IMR-90 (cell line): Measurements from ENCODE around the gene FOXB1. TPM values are rescaled to one million over a fixed set of nuclear protein-coding genes. Genes with fewer than 3 reads are reported as not detected.

Source experiments
- ATAC-seq: fragments of 200-7000 bp; cut with Tn5 transposase; 2 replicates; pipeline ENCODE4 v1.9.1; 2020; ENCODE audit warnings: low read depth, mild to moderate bottlenecking, moderate library complexity
- BruUV-seq: library from RNA; stranded (reverse); fragments of 400-500 nt; replicated peaks from 2 replicates; lab custom pipeline; 2021; lab: Mats Ljungman, UMichigan
- CTCF ChIA-PET: fragments of 300-600 bp; formaldehyde crosslinking; extraction: SDS; loops from one replicate; lab custom pipeline; 2021; ENCODE audit warnings: antibody characterized with exemption; lab: Yijun Ruan, JAX
- POLR2A ChIA-PET: fragments of 300-600 bp; sonication (Branson Sonifier 250); formaldehyde crosslinking; loops from one replicate; lab custom pipeline; 2022; ENCODE audit warnings: antibody characterized with exemption; ENCODE audit not compliant: unreplicated experiment; lab: Charles Lee
- DNase-seq: peaks from one replicate; pipeline ENCODE4 v3.0.0; 2013
- H2AFZ ChIP-seq: replicated peaks from 2 replicates; pipeline ENCODE3; 2013; ENCODE audit warnings: low read length, mild to moderate bottlenecking; ENCODE audit not compliant: poor library complexity
- H2AK5ac ChIP-seq: 2 replicates; pipeline ENCODE4 v1.6.1; 2013; ENCODE audit warnings: low read depth, low read length, inconsistent platforms
- H2AK9ac ChIP-seq: replicated peaks from 2 replicates; pipeline ENCODE3; 2013; ENCODE audit warnings: mild to moderate bottlenecking, low read depth, low read length, moderate library complexity; ENCODE audit not compliant: poor library complexity
- H2BK120ac ChIP-seq: 2 replicates; pipeline ENCODE4 v1.6.1; 2013; ENCODE audit warnings: low read depth, low read length, inconsistent platforms
- H2BK15ac ChIP-seq: 3 replicates; pipeline ENCODE4 v1.6.1; 2013; ENCODE audit warnings: low read depth, low read length, inconsistent platforms
- H2BK20ac ChIP-seq: 2 replicates; pipeline ENCODE4 v1.6.1; 2013; ENCODE audit warnings: low read depth, mild to moderate bottlenecking, inconsistent platforms, low read length, moderate library complexity
- H2BK5ac ChIP-seq: 2 replicates; pipeline ENCODE4 v1.6.1; 2013; ENCODE audit warnings: mild to moderate bottlenecking, low read depth, low read length, inconsistent platforms; ENCODE audit not compliant: poor library complexity, severe bottlenecking
- H3K14ac ChIP-seq: replicated peaks from 2 replicates; pipeline ENCODE4 v1.6.1; 2013; ENCODE audit warnings: low read depth, low read length, inconsistent platforms
- H3K18ac ChIP-seq: 2 replicates; pipeline ENCODE4 v1.6.1; 2013; ENCODE audit warnings: low read depth, low read length, control low read depth
- H3K23ac ChIP-seq: 2 replicates; pipeline ENCODE4 v1.6.1; 2013; ENCODE audit warnings: low read depth, low read length, inconsistent platforms
- H3K27ac ChIP-seq: 2 replicates; pipeline ENCODE4 v1.5.1; 2013; ENCODE audit warnings: mild to moderate bottlenecking, control low read depth, low read length; ENCODE audit not compliant: insufficient read depth
- H3K27me3 ChIP-seq: 2 replicates; pipeline ENCODE4 v1.6.1; 2013; ENCODE audit warnings: low read length; ENCODE audit not compliant: control insufficient read depth, insufficient read depth
- H3K36me3 ChIP-seq: 2 replicates; pipeline ENCODE4 v1.6.1; 2013; ENCODE audit warnings: low read length, mixed read lengths; ENCODE audit not compliant: control insufficient read depth, insufficient read depth
- H3K4ac ChIP-seq: 2 replicates; pipeline ENCODE4 v1.6.1; 2013; ENCODE audit warnings: low read depth, low read length, inconsistent platforms
- H3K4me1 ChIP-seq: 2 replicates; pipeline ENCODE4 v1.6.1; 2013; ENCODE audit warnings: low read length, mixed read lengths; ENCODE audit not compliant: control insufficient read depth, insufficient read depth
- H3K4me2 ChIP-seq: 2 replicates; pipeline ENCODE4 v1.6.1; 2013; ENCODE audit warnings: low read depth, mild to moderate bottlenecking, control low read depth, low read length, moderate library complexity
- H3K4me3 ChIP-seq: 2 replicates; pipeline ENCODE4 v1.5.1; 2013; ENCODE audit warnings: low read depth, mild to moderate bottlenecking, control low read depth, low read length, moderate library complexity; ENCODE audit not compliant: insufficient read depth
- H3K56ac ChIP-seq: 2 replicates; pipeline ENCODE4 v1.6.1; 2013; ENCODE audit warnings: low read length, inconsistent platforms; ENCODE audit not compliant: insufficient read depth; ENCODE audit errors: extremely low read depth
- H3K79me1 ChIP-seq, 2 experiments: 2 replicates each; pipeline ENCODE4 v1.6.1; 2013; ENCODE audit warnings: low read length in 2 of 2, inconsistent platforms in 1 of 2, low read depth in 1 of 2
- H3K9ac ChIP-seq: 2 replicates; pipeline ENCODE4 v1.6.1; 2013; ENCODE audit warnings: low read depth, low read length, control low read depth
- H3K9me1 ChIP-seq: 2 replicates; pipeline ENCODE4 v1.6.1; 2013; ENCODE audit warnings: low read length, inconsistent platforms; ENCODE audit not compliant: insufficient read depth
- H3K9me3 ChIP-seq: 2 replicates; pipeline ENCODE4 v1.6.1; 2013; ENCODE audit warnings: low read length; ENCODE audit not compliant: control insufficient read depth, insufficient read depth
- H4K20me1 ChIP-seq: 2 replicates; pipeline ENCODE4 v1.6.1; 2013; ENCODE audit warnings: low read length, inconsistent platforms; ENCODE audit not compliant: insufficient read depth
- H4K5ac ChIP-seq: 2 replicates; pipeline ENCODE4 v1.6.1; 2013; ENCODE audit warnings: mild to moderate bottlenecking, low read depth, low read length, control low read depth
- H4K8ac ChIP-seq, 2 experiments: 2 replicates each; pipeline ENCODE4 v1.6.1; 2013; ENCODE audit warnings: low read depth in 2 of 2, low read length in 2 of 2, control low read depth in 1 of 2, inconsistent platforms in 1 of 2
- H4K91ac ChIP-seq: 2 replicates; pipeline ENCODE4 v1.6.1; 2013; ENCODE audit warnings: low read depth, low read length, inconsistent platforms; ENCODE audit not compliant: insufficient read depth
- BHLHE40 ChIP-seq: fragments of 150-350 bp; IDR thresholded peaks from 2 replicates; pipeline ENCODE4 v1.6.1; 2016; ENCODE audit warnings: mild to moderate bottlenecking, low read depth, low read length
- CEBPB ChIP-seq: IDR thresholded peaks from 2 replicates; pipeline ENCODE4 v1.6.1; 2012; ENCODE audit warnings: low read depth, low read length, improper control_type of control experiment
- CHD1 ChIP-seq: IDR thresholded peaks from 2 replicates; pipeline ENCODE4 v1.6.1; 2012; ENCODE audit warnings: low read depth, low read length, improper control_type of control experiment
- CTCF ChIP-seq: conservative IDR thresholded peaks from 2 replicates; pipeline ENCODE4 v1.5.1; 2012; ENCODE audit warnings: mild to moderate bottlenecking, low read depth, low read length, improper control_type of control experiment
- FOS ChIP-seq: fragments of 150-350 bp; IDR thresholded peaks from 2 replicates; pipeline ENCODE4 v1.6.1; 2016; ENCODE audit warnings: low read depth, low read length
- MAFK ChIP-seq: IDR thresholded peaks from 2 replicates; pipeline ENCODE4 v1.6.1; 2012; ENCODE audit warnings: low read depth, low read length, improper control_type of control experiment
- MAZ ChIP-seq: IDR thresholded peaks from 2 replicates; pipeline ENCODE4 v1.6.1; 2012; ENCODE audit warnings: low read depth, mild to moderate bottlenecking, low read length, improper control_type of control experiment, moderate library complexity, borderline replicate concordance
- MXI1 ChIP-seq: IDR thresholded peaks from 2 replicates; pipeline ENCODE4 v1.6.1; 2012; ENCODE audit warnings: low read depth, mild to moderate bottlenecking, low read length, moderate library complexity, borderline replicate concordance
- NFE2L2 ChIP-seq: fragments of 150-350 bp; IDR thresholded peaks from 2 replicates; pipeline ENCODE4 v1.6.1; 2016; ENCODE audit warnings: low read depth, mild to moderate bottlenecking, low read length
- POLR2A ChIP-seq: IDR thresholded peaks from 2 replicates; pipeline ENCODE4 v1.6.1; 2012; ENCODE audit warnings: mild to moderate bottlenecking, low read depth, low read length
- RAD21 ChIP-seq: IDR thresholded peaks from 2 replicates; pipeline ENCODE4 v1.6.1; 2012; ENCODE audit warnings: low read length, improper control_type of control experiment
- RCOR1 ChIP-seq: IDR thresholded peaks from 2 replicates; pipeline ENCODE4 v1.6.1; 2012; ENCODE audit warnings: mild to moderate bottlenecking, low read length, improper control_type of control experiment; ENCODE audit not compliant: insufficient replicate concordance
- RFX5 ChIP-seq: IDR thresholded peaks from 2 replicates; pipeline ENCODE4 v1.8.0; 2012; ENCODE audit warnings: low read depth, mild to moderate bottlenecking, low read length, moderate library complexity
- SMC3 ChIP-seq: fragments of 150-350 bp; IDR thresholded peaks from 2 replicates; pipeline ENCODE4 v1.6.1; 2016; ENCODE audit warnings: low read depth, mild to moderate bottlenecking, antibody characterized with exemption, low read length, moderate library complexity
- WGBS, 2 experiments: methylation state at CpG; one replicate each; pipeline versions ENCODE4 v1.1.5 to v1.1.7; 2013; ENCODE audit warnings: missing lambda C conversion rate in 2 of 2; ENCODE audit not compliant: insufficient read length in 1 of 2; ENCODE audit errors: extremely low coverage in 2 of 2; 5-methylcytosine and 5-hydroxymethylcytosine counted together
- dilution Hi-C: fragments of 300-500 bp; cut with HindIII; formaldehyde crosslinking; loops from one replicate; pipeline ENCODE4 v1.14.3; 2018; ENCODE audit warnings: low sequenced_read_pairs; ENCODE audit not compliant: unreplicated experiment
- in situ Hi-C: fragments of 300-500 bp; cut with MboI; formaldehyde crosslinking; loops from 3 replicates; pipeline ENCODE4 v1.14.3; 2019; ENCODE audit warnings: low sequenced_read_pairs, inconsistent platforms, mixed read lengths
- intact Hi-C: fragments of 100-400 bp; cut with micrococcal nuclease; formaldehyde crosslinking; loops from 2 replicates; pipeline ENCODE4 v1.10.0; 2022
- polyA plus RNA-seq, 3 experiments: library from polyadenylated mRNA; depleted of rRNA; stranded (reverse); fragments of >200 nt; gene quantifications; 2 replicates each; pipeline ENCODE4 v1.2.3, GENCODE V29; 2012; ENCODE audit warnings: low replicate concordance in 1 of 3
- total RNA-seq: library from RNA; depleted of rRNA; stranded (reverse); fragments of >200 nt; gene quantifications from 2 replicates; pipeline ENCODE4 v1.2.3, GENCODE V29; 2012
- TF ChIP-seq, protein P1 (sequence below): fragments of 150-350 bp; IDR thresholded peaks from 2 replicates; pipeline ENCODE4 v1.6.1; 2016; ENCODE audit warnings: low read depth, mild to moderate bottlenecking, low read length, moderate library complexity, borderline replicate concordance
- TF ChIP-seq, protein P2 (sequence below): fragments of 150-350 bp; IDR thresholded peaks from 2 replicates; pipeline ENCODE4 v1.6.1; 2017; ENCODE audit warnings: mild to moderate bottlenecking, antibody characterized with exemption, low read length, low read depth

FOXB1 gene
- total and polyA plus RNA-seq, 2 of the 4 experiments (the other 2 are of a cell fraction): not detected

- no peaks in the 10 kb centered on the region for H3K9me1 ChIP-seq
- no peak for ATAC-seq
- no CpG with 5 or more reads among the region's 6 CpGs for WGBS, 2 experiments
- no peak overlapping the region for H3K4me2 ChIP-seq
- H4K91ac ChIP-seq: no peak overlapping the region
- no peak overlapping the region for H3K27ac ChIP-seq
- H4K5ac ChIP-seq: no peak overlapping the region
- intact Hi-C loops: no loop called here
- no peak overlapping the region for H2AFZ ChIP-seq
- H4K8ac ChIP-seq: no peak overlapping the region
- H3K79me1 ChIP-seq: no peaks in the 10 kb centered on the region
- H2BK20ac ChIP-seq: no peak overlapping the region
- dilution Hi-C loops: no loop called here
- no peak overlapping the region for H3K23ac ChIP-seq
- in situ Hi-C loops: no loop called here
- H3K9ac ChIP-seq: no peak overlapping the region
- H2BK120ac ChIP-seq: no peak overlapping the region
- H3K4ac ChIP-seq: no peak overlapping the region
- no peaks in the 10 kb centered on the region for H3K9me3 ChIP-seq
- ChIA-PET POLR2A (no interaction called here), CTCF (no interaction called here)
- no peak overlapping the region for H3K18ac ChIP-seq
- no peak overlapping the region for H2AK9ac ChIP-seq
- H4K20me1 ChIP-seq: no peaks in the 10 kb centered on the region
- H3K56ac ChIP-seq: no peak overlapping the region
- H3K4me1 ChIP-seq: no peaks in the 10 kb centered on the region
- BruUV-seq: no TSS peak
- no peak for TF ChIP-seq NFE2L2
- TF ChIP-seq FOS: no peak
- no peak for TF ChIP-seq SMC3
- TF ChIP-seq, protein P1, sequence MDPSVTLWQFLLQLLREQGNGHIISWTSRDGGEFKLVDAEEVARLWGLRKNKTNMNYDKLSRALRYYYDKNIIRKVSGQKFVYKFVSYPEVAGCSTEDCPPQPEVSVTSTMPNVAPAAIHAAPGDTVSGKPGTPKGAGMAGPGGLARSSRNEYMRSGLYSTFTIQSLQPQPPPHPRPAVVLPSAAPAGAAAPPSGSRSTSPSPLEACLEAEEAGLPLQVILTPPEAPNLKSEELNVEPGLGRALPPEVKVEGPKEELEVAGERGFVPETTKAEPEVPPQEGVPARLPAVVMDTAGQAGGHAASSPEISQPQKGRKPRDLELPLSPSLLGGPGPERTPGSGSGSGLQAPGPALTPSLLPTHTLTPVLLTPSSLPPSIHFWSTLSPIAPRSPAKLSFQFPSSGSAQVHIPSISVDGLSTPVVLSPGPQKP: no peak
- no peak for TF ChIP-seq MAZ
- no peak for TF ChIP-seq RAD21
- TF ChIP-seq BHLHE40: no peak
- TF ChIP-seq, protein P2, sequence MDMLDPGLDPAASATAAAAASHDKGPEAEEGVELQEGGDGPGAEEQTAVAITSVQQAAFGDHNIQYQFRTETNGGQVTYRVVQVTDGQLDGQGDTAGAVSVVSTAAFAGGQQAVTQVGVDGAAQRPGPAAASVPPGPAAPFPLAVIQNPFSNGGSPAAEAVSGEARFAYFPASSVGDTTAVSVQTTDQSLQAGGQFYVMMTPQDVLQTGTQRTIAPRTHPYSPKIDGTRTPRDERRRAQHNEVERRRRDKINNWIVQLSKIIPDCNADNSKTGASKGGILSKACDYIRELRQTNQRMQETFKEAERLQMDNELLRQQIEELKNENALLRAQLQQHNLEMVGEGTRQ: no peak
- no peak for TF ChIP-seq RCOR1
- TF ChIP-seq RFX5: no peak
- no peak for TF ChIP-seq MAFK
- no peak for TF ChIP-seq POLR2A
- TF ChIP-seq CTCF: no peak
- TF ChIP-seq MXI1: no peak
- no peak for TF ChIP-seq CEBPB
- no peak for TF ChIP-seq CHD1
- H2BK15ac ChIP-seq: no peak overlapping the region
- H2AK5ac ChIP-seq: no peak overlapping the region
- no peak for DNase-seq
- no peak overlapping the region for H2BK5ac ChIP-seq
- H3K27me3 ChIP-seq: peaks cover 3% of the 10 kb centered on the region
- no peak overlapping the region for H3K4me3 ChIP-seq
- no peak overlapping the region for H3K14ac ChIP-seq
- no peaks in the 10 kb centered on the region for H3K36me3 ChIP-seq
Observed at GRCh38 chr15:59976480-59977271, 27.4 kb upstream of the FOXB1 start.
